GM18951 (cell line): ENCODE measurements around the gene ARID1B.

ENCODE experiments used
- POLR2A ChIP-seq: IDR thresholded peaks from 4 replicates; pipeline ENCODE4 v1.6.1; 2011; ENCODE audit warnings: mild to moderate bottlenecking; ENCODE audit not compliant: insufficient read length, insufficient read depth; ENCODE audit errors: extremely low read depth
- in situ Hi-C: fragments of 300-500 bp; cut with MboI; formaldehyde crosslinking; loops from one replicate; pipeline ENCODE4 v1.12.0; 2022; ENCODE audit warnings: low sequenced_read_pairs, mixed read lengths, inconsistent platforms; ENCODE audit not compliant: unreplicated experiment

Gene ARID1B

GRCh38 chr6:157242791-157243190 lies 465.6 kb downstream of the ARID1B start:
- TF ChIP-seq POLR2A: no peak
- in situ Hi-C loops: no loop called here

- in situ Hi-C loops: no loop called here
- TF ChIP-seq POLR2A: no peak
These were observed 467.0 kb downstream of the ARID1B start for GRCh38 chr6:157244175-157244574.

- no peak for TF ChIP-seq POLR2A
These were observed 467.6 kb downstream of the ARID1B start for GRCh38 chr6:157244780-157245179.

GRCh38 chr6:157245436-157245835 lies 468.3 kb downstream of the ARID1B start:
- in situ Hi-C loops: no loop called here
- no peak for TF ChIP-seq POLR2A

More at GRCh38 chr6:157244780-157245179, 467.6 kb downstream of the ARID1B start:
- in situ Hi-C loops: no loop called here

GRCh38 chr6:157246048-157246630 lies 469.0 kb downstream of the ARID1B start:
- TF ChIP-seq POLR2A: no peak
- in situ Hi-C loops: no loop called here

GRCh38 chr6:157246771-157247484 lies 469.8 kb downstream of the ARID1B start:
- in situ Hi-C loops: no loop called here

GRCh38 chr6:157248264-157248663 lies 471.1 kb downstream of the ARID1B start:
- TF ChIP-seq POLR2A: no peak
- in situ Hi-C loops: no loop called here

More at GRCh38 chr6:157246771-157247484, 469.8 kb downstream of the ARID1B start:
- TF ChIP-seq POLR2A: no peak

GRCh38 chr6:157249826-157250225 lies 472.6 kb downstream of the ARID1B start:
- in situ Hi-C loops: no loop called here
- no peak for TF ChIP-seq POLR2A

GRCh38 chr6:157251586-157252247 lies 474.5 kb downstream of the ARID1B start:
- in situ Hi-C loops: no loop called here
- TF ChIP-seq POLR2A: no peak

- in situ Hi-C loops: no loop called here
- TF ChIP-seq POLR2A: no peak
These were observed 475.8 kb downstream of the ARID1B start for GRCh38 chr6:157253017-157253416.

GRCh38 chr6:157253699-157254098 lies 476.5 kb downstream of the ARID1B start:
- in situ Hi-C loops: no loop called here

GRCh38 chr6:157254538-157254937 lies 477.4 kb downstream of the ARID1B start:
- TF ChIP-seq POLR2A: no peak
- in situ Hi-C loops: no loop called here

More at GRCh38 chr6:157253699-157254098, 476.5 kb downstream of the ARID1B start:
- TF ChIP-seq POLR2A: no peak

- no peak for TF ChIP-seq POLR2A
- in situ Hi-C loops: no loop called here
These were observed 477.9 kb downstream of the ARID1B start for GRCh38 chr6:157255079-157255478.

GRCh38 chr6:157258878-157259277 lies 481.7 kb downstream of the ARID1B start:
- in situ Hi-C loops: no loop called here
- TF ChIP-seq POLR2A: no peak

- in situ Hi-C loops: no loop called here
- TF ChIP-seq POLR2A: no peak
These were observed 482.3 kb downstream of the ARID1B start for GRCh38 chr6:157259443-157259842.
